HG03520 (cell line): Measurements from ENCODE around the gene SUMF1.

ENCODE experiments used
- ATAC-seq: cut with Tn5 transposase; IDR thresholded peaks from one replicate; pipeline ENCODE4 v1.9.1; 2021; ENCODE audit warnings: mild to moderate bottlenecking, moderate library complexity; ENCODE audit not compliant: unreplicated experiment

The SUMF1 gene

DNA sequence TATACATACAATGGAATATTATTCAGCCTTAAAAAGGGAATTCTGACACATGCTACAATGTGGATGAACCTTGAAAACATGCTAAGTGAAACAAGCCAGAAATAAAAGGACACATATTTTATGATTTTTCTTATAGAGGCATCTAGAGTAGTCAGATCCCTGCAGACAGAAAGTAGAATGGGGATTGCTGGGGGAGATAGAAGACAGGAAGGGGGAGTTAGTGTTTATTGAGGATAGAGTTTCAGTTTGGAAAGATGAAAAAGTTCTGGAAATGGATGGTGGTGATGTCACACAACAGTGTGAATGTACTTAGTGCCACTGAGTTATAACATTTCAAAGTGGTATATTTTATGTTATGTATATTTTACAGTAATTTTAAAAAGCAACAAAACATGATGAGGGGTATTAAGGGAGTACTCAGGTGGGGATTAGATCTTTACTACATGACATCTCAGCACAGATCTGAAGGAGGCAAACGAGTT lies 30.8 kb upstream of the SUMF1 start:
- ATAC-seq: no peak

DNA sequence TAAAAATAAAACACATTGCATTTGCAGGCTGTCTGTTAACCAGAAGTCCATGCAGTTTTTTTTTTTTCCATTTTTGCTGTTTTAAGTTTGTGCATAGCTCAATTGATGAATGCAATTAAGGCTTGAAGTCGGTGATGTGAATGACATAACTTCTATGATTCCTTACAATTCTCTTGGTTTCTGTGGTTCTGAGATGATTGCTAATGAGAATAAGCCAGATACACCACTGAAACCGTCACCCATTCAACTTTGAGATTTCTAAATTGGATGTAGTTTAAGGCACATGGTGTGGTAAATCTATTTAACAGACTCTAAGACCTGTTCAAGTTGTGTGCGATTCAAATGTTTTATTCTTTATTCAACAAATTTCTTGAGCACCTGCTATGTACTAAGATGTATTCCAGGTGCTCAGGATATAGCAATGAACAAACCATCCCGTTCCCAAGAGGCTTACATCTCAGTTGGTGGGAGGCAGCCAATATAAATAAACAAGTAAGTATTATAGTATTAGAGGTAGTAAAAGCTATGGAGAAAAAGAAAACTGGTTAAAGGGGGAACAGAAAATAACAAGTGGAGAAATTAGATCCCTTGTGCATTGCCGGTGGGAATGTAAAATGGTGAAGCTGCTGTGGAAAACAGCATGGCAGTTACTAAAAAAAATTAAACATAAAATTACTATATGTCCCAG lies 30.1 kb upstream of the SUMF1 start:
- ATAC-seq: no peak

DNA sequence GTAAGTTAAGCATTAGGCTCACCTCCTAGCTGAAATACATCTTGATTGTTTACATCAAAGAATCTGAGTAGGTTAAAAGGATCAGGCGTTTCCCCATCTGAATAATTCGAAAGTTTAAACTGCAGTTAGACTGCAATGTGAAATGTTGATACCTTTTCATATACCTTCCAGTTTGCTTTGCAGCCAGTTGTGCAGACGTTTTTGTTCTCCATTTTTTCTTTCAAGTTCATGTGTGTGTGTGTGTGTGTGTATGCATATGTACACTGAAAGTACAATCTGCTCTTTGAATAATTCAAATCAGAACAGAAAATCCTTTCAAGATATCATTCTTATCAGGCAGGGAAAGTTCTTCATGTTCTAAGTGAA lies 29.0 kb upstream of the SUMF1 start:
- no peak for ATAC-seq

DNA sequence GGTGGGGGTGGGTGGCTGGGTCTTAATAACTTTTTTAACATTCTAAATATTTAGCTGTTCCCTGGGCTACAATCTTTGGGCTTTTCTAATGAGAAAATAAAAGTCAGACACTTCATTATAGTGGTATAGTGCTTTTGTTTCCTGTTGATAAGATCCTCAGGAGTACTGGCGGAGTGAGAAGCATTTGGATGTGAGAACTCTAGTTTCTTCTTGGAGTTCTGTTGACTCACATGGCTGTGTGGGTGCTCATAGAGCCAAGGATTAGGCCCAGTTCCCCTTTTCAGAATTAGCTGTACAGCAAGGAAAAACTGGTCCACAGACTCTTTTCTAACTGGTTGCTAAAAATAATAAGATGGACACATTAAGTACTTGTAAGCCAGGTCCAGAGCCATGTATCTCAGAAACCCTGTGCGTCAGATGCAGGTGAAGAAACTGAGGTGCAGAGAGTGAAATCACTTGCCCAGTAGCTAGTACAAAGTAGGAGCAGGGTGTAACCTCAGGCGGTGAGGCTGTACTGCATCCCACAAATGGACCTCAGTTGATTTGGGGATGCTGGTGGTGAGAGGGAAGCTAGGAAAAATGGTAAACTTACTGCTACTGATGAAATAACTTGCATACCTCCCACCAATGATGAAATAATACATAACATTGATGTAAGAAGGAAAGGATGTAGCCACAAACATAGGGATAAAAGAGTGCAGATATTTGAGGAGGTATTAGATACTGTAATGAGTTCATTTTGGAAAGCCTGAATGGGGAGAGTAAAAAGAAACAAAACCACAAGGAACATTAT lies 28.4 kb upstream of the SUMF1 start:
- ATAC-seq: no peak

DNA sequence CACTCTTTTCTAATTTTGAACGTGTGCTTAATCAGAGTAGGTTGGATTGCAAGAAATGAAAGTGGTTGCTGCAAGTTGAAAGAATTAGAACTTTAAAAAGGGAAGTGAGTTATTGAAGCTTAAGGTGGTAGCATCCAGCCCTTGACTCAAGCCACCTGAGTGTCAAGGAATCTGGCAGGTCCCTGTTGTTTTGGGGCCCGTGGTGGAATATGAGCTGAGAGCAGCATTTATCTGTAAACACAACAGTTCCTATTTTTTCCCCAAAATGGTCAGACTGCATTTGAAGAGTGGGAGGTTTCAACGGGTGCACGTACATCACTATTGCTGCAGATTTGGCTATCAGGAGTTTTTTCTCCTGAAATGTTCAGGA lies 27.8 kb upstream of the SUMF1 start:
- ATAC-seq: peak; percentile 22

DNA sequence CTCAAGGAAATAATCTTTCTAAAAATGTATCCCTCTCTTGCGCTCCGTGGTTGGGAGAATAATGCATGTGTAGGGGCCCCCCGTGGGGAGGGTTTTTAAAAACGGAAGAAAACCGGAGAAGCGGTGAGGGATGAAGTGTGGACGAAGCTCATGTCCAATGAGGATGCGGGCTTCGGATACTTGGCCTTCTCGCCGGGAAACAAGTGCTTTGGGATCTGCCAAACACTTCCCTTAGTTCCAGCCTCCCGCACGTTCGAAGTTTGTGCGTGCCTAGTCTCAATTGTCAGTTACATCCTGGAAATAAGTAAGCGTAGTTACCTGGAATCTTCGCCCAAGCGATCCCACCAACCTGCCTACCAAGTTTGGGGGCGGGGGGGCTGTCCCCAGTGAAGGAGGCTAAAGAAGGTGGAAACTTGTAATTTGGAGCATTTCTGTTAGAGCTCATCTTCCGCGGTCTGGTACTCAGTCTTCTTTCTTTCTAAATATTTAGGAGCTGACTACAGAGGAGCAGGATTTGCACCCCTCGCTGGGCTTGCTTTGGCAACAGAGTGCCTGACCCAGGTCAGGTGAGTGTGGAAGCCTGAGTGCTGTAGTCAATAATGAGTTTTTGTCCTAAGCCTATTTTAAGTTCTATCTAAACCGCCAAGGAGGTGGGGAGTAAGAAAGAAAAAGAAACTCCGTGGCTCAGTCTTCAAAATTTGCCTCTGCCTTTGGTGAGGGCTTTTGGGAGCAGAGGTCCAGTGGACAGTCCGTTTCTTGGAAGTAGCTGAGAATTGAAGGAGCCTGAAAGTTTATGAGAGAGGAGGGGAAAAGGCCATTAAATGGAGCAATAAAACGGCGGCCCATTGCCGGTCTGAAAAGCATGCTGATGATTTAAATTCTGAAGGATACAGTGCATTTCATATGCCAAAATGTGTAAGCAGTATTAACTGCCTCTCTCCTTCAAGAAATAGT lies 27.1 kb upstream of the SUMF1 start:
- ATAC-seq: no peak

DNA sequence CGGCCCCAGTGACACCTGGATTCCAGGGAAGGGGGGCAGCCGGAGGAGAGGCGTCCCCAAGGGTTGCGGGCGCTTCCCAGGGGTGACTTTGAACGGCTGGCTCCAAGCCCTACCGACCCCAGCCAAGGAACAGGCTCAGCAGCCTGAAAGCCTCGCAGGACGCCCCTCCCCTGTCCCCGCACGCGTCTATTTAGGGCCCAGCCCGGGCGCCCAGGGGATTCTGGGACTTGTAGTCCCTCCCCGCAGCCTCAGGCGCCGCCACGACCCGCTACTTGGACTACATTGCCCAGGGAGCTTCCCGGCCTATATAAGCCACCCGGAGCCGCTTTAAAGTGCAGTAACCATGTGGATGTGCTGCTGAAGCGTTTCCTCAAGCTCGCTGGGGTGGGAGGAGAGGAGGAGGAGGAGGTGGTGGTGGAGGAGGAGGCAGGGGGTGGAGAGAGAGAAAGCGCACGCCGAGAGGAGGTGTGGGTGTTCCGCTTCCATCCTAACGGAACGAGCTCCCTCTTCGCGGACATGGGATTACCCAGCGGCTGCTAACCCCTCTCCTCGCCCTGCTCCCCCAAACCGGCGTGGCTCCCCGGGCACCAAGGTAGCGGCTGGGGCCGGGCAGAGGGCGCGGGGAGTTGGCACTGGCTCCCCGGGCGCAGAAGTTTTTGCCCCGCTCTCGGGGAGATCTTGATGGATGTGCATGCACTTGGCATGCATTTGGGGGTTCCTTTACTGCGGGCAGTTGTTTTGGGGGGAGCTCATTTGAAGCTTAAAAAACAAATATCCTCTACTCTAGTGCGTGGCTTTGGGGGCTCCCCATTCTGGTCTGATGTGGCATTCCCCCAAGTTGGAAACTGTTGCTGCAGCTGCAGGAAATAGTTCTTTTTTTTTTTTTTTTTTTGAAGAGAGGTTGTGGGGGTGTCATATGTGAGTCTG lies 26.2 kb upstream of the SUMF1 start, which contains the start of gene ITPR1:
Gene ITPR1, plus strand, starts transcription at position 335 of the 927 bp plus-strand sequence. CDS start 23,144 bp downstream, outside the sequence.
- ATAC-seq: peak; percentile 93

DNA sequence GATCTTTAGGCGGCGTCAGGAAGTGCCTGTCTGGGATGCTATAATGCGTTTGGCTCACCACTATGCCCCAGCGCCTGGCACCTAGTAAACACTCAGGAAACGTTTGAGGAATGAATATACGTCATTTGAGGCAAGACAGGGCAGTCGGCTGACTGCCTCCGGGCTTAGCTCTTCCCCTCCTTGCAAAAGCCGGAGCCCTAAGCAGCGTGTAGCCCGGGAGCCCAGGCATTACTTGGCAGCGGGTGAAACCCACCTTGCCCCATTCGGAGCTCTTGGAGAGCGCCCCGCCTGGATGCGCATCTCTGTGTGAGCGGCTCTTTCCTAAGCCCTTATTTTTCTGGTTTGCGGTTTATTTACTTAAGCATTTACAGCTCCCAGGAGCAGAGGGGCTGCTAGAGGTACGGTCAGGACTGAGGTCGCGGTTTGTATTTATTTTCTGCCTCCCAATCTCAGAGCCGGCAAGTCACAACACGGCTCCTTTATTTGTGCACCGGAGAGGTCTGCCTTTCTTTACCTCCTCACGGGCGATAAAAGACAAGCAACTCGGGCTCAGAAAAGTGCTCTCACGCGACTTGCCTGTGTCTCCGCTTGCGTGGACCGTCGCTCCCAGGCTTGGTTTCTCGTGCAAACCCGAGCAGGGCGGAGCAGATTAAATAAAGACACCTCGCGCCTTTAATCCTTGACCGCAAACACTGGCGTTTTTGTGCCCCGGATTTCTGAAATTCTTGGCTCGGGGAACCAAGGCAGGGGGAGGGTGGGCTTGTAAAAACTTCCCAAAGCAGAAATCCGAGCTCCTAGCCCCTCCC lies 25.3 kb upstream of the SUMF1 start:
- ATAC-seq: no peak

DNA sequence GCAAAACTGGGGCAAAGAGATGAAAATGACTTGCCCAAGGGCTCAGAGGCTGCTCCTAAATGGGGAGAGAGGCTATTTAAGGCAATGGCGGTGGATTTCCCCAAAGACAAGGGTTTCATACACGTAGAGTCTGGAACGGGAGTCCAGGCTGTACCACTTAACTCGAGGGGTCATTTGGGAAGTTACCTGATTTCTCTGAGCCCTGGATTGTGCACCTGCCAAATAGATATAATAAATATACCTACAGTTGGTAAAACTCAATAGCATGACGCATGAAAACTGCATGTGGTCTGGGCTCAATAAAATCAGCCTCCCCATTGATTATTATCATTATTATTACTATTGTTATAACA lies 24.8 kb upstream of the SUMF1 start:
- ATAC-seq: no peak

DNA sequence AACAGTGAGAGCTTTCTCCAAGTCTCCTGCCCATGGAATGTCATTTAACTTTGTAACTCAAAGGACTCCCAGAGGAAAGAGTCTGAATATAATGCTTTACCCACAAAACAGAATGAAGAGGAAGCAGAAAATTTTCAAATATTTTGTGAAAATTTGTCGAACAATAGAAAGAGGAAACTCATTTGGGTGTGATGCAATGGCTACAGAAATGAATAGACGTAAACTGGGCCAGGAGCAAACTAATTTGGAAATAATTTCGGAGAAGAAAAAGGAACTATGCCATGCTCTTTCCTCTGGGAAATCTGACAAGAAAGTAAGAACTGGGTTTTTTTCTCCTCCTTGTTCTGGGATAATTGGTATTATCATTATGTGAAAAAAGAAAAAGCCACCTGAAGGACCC lies 11.2 kb upstream of the SUMF1 start:
- ATAC-seq: no peak

DNA sequence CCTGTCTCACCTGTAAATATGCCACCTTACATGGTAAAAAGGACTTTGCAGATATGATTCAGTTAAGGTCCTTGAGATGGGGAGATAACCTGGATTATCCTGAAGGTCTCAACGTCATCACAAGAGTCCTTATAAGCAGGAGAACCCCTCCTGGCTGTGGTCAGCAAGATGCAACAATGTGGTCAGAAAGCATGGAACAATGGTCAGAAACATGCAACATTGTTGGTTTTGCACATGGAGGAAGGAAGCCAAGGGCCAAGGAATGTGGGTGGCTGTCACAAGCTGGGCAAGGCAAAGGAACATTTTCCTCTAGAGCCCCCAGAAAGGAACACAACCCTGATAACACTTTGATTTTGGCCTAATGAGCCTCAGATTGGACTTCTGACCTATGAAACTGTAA lies 9.4 kb upstream of the SUMF1 start:
- ATAC-seq: no peak

DNA sequence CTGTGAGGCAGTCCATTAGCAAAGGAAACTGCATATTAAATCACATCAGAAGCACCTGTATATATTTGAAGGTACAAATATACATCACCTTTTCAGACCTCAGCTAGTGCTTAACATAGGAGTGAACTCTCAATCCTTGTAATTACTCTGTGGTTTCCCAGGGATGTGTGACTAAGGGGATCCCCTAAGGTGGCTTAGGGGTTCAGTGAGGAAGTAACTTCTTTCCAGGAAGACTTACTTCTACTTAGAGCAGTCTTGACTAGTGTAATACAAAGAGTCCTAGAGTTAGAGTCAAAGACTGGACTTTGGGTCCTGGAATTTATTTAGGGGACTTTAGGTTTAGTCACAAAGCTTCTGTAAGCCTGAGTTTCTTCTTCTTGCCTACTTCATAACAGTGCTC lies 8.7 kb upstream of the SUMF1 start:
- no peak for ATAC-seq

DNA sequence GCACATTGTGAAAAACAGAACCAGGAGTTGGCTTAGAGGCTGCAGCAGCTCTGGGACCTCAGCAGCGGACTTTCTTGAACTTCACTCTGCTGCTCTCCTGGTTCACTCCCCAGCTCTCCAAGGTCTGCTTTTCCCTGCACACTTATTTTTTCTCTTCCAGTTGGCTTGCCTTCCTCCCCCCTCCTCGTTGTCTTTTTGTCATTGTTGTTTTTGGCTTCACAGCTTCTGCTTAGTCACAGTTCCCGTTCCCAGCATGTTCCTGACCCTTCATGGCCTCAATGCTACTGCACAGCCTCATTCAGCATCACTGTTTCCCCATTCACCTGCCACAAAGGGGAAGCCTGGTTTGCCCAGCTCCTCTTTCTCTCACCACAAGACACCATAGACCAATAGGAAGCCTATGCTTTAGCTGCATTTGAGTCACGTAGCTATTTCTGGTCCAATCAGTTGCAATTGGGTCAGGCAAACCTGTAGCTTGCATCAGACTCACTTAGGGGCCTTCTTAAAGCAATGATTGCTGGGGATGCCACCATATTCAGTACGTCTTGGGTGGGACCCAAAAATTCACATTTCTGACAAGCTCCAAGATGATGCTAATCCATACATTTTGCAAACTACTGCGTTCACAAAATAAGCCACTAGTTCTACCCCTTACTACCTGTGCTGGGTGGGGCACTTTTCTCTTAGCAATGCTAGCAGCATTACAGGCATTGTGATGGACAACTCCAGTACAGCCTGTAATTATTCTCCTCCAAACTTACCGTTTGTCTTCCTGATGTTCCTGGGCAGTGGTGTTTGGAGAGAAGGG lies 7.8 kb upstream of the SUMF1 start:
- peak; percentile 69 for ATAC-seq

DNA sequence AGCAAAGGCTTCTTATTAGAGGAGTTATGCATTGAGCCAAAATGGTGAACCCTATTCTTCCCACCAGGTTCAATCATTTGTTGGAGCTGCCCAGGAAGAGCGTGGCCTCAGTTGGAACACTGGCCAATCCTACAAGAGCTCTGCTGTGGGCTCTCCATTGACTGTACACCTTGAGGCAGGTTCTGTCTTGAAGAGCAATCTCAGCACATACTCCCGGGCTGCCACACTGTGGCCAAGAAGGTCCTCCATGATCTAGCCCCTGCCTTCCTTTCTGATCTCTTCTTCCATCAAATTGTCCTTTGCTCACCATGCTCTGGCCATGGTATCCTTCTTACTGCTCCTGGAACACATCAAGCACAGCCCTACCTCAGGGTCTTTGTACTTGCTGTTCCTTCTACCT lies 5.7 kb upstream of the SUMF1 start:
- no peak for ATAC-seq

DNA sequence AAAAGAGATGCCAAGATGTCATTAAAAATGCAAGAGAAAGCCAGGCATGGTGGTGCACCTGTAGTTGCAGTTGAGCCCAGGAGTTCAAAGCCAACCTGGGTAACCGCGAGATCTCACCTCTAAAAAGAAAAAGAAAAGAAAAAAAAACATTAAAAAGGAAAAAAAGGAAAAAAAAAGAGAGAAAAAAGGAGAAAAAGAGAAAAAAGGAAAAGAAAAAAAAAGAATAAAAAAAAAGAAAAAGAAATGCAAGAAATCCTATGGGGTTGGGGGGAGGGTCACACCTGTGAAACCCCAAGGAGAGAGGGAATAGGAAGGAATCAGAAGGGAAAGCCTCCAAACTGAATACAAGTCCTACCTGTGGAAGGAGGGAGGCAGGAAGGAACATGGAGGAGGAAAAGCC lies 5.2 kb upstream of the SUMF1 start:
- ATAC-seq: no peak

DNA sequence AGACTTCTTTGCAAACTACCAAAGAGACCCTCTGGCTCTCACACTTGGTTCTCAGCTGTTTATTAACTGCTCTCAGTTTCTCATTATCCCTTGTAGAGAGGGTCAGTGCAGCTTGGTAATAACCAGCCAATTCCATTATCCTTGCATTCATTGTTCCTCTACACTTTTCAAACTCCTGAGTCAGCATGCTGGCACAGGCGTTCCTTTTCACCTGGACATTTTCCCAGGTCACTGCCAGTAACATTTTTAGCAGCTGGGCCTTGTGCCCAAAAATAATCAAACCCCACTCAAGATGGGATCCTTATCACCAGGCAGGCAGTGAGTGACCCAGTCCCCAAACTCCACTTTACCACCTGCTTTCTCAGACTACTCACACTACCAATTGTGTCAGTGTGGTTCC lies 4.8 kb upstream of the SUMF1 start:
- ATAC-seq: no peak

DNA sequence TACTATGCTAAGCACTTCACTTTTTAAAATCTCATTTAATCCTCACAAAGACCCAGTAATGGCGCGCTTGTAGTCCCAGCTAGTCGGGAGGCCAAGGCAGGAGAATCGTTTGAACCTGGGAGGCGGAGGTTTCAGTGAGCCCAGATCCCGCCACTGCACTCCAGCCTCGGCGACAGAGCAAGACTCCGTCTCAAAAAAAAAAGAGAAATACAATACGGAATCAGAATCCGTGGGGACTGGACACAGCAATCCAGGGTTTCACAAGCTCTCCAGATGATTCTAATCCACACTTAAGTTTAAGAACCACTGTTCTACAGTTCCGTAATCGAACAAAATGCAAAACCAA lies 426 bp upstream of the SUMF1 start:
- no peak for ATAC-seq

DNA sequence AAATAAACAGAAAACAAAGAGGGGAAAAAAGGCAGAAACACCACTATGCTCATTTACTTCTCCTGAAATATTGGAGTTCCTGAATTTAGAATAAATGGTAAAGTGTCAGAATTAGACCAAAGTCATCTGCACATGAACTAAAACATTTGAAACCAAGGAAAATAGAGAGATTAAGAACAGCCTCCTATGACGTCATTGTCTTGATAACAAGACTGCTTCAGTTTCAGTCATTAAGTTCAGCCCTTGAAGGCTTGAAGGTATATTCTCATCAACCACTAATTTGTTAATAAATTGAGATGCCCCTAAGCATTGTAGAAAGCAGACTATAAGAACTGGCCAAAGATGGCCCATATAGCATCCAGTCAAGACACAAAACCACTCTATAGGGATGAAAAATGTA lies 2.5 kb downstream of the SUMF1 start:
- no peak for ATAC-seq
